Heart right ventricle (tissue), 16 donors: ENCODE results near the gene CCDC15. TPM values are rescaled to one million over a fixed set of nuclear protein-coding genes. Genes with fewer than 3 reads are reported as not detected.

Experiments used
- ATAC-seq, 8 donors: fragments of 200-7000 bp; cut with Tn5 transposase; one replicate each; pipeline ENCODE4 v1.9.1; 2020; ENCODE audit warnings: mild to moderate bottlenecking in 8 of 8, moderate library complexity in 8 of 8, moderate number of reproducible peaks in 1 of 8
- DNase-seq, 2 donors: peaks; one replicate each; pipeline ENCODE4 v3.0.0-alpha.2; 2020
- H3K27ac ChIP-seq, 10 donors: fragments of 200-600 bp; sonication (generic) in 2 of 10; one replicate each; pipeline versions ENCODE4 v1.5.0 to v1.8.0; 2020 to 2022; ENCODE audit warnings: mild to moderate bottlenecking in 3 of 10
- H3K27me3 ChIP-seq, 7 donors: fragments of 200-600 bp; one replicate each; pipeline ENCODE4 v1.8.0; 2021 to 2022; ENCODE audit warnings: mild to moderate bottlenecking in 2 of 7
- H3K36me3 ChIP-seq, 9 donors: fragments of 200-600 bp; sonication (generic) in 1 of 9; one replicate each; pipeline versions ENCODE4 v1.5.0 to v1.8.0; 2020 to 2022; ENCODE audit warnings: mild to moderate bottlenecking in 2 of 9
- H3K4me1 ChIP-seq, 9 donors: fragments of 200-600 bp; sonication (generic) in 1 of 9; one replicate each; pipeline versions ENCODE4 v1.5.0 to v1.8.0; 2020 to 2022; ENCODE audit warnings: mild to moderate bottlenecking in 4 of 9
- H3K4me3 ChIP-seq, 10 donors: fragments of 200-600 bp; sonication (generic) in 2 of 10; one replicate each; pipeline versions ENCODE4 v1.5.0 to v1.8.0; 2020 to 2022; ENCODE audit warnings: mild to moderate bottlenecking in 7 of 10, moderate library complexity in 2 of 10
- H3K9me3 ChIP-seq, 11 donors: fragments of 200-600 bp in 10 of 11; sonication (generic) in 2 of 11; one replicate each; pipeline versions ENCODE4 v1.5.0 to v1.8.0; 2013 to 2022; ENCODE audit warnings: mild to moderate bottlenecking in 2 of 11, control low read depth in 1 of 11, moderate library complexity in 1 of 11
- CTCF ChIP-seq, 9 donors: fragments of 200-600 bp; sonication (generic) in 2 of 9; IDR thresholded peaks; one replicate each; pipeline versions ENCODE4 v1.5.0 to v1.8.0; 2021 to 2022; ENCODE audit warnings: antibody characterized with exemption in 9 of 9, mild to moderate bottlenecking in 5 of 9, moderate library complexity in 1 of 9
- WGBS, 2 donors: extraction: QIAGEN DNeasy Blood & Tissue Kit; methylation state at CpG; one replicate each; pipeline ENCODE4 v1.1.7; 2013; ENCODE audit warnings: inconsistent platforms in 1 of 2; 5-methylcytosine and 5-hydroxymethylcytosine counted together
- intact Hi-C, 10 donors: fragments of 100-400 bp; cut with DNase I; formaldehyde crosslinking; loops; one replicate each; pipeline versions ENCODE4 v1.11.1 to v1.14.2; 2022
- polyA plus RNA-seq, 2 donors: library from polyadenylated mRNA; stranded (reverse); fragments of 200-250 nt; gene quantifications; one replicate each; pipeline ENCODE4 v1.2.3, GENCODE V29; 2013
- total RNA-seq, 10 donors: library from RNA; stranded (reverse); fragmentation: NEBNext Ultra II Directional in 3 of 10; extraction: Animal tissue kit (Norgen Biotek cat#: 25700) in 3 of 10; gene quantifications; one replicate each; pipeline versions ENCODE4 v1.2.1 to v1.2.4, GENCODE V29; 2021 to 2023
- donor health status: Arrhythmogenic right ventricular cardiomyopathy.
- donor health status: ischemic (EF 13 %, LVEDD 7.1; RV severe dilation, severe dysfunction).
- donor health status: healthy with polysubstance abuse.
- donor health status: DM: no; HTN: yes; CAD: no.
- donor health status: DM: no; HTN: no; CAD: no.
- donor health status: ischemic (EF 25% LVEDD 6.9; RV normal size, moderate dysfunction).
- donor health status: ischemic (EF 25% LVEDD 5.7; RV mildly dilated, moderate dysfunction).
- donor health status: healthy.
- donor health status: DM: yes; HTN: yes; CAD: no.
- donor health status: Ischemic cardiomyopathy.
- donor health status: ischemic (EF 35%, LVEDD 5.7; RV mildly dilated, moderate dysfunction).
- donor health status: nonischemic (EF 11% LVEDD 7.7; RV severe dilation, severe dysfunction).
- donor health status: DM: yes; HTN: yes; CAD: no.
- donor health status: PGD.
- donor health status: ischemic (EF 29% LVEDD 5.4; RV normal size, mild dysfunction).
- donor health status: nonischemic (EF 23%, LVEDD 6.1; RV moderate dilation, normal function).

CCDC15 gene
- total and polyA plus RNA-seq, 12 donors = 0.07 to 0.83 (median 0.20) TPM

- intact Hi-C loops = no loop called here
- no peak for ATAC-seq
- Histone ChIP-seq H3K4me1 (no peaks in the 10 kb centered on the region), H3K9me3 (peaks cover 0 to 4% (median 0%) of the 10 kb centered on the region in 11 donors), H3K4me3 (no peak overlapping the region), H3K36me3 (no peaks in the 10 kb centered on the region), H3K27me3 (no peaks in the 10 kb centered on the region), H3K27ac (no peak overlapping the region)
- no peak for DNase-seq
- WGBS, 2 donors = 83 to 86% methylated on average over 5 of the region's 5 CpGs
- no peak for TF ChIP-seq CTCF (IDR thresholded peaks at IDR 0.05)
These were observed 103.1 kb downstream of the CCDC15 start for GRCh38 chr11:125056931-125057692.

GRCh38 chr11:125057693-125058016 lies 103.7 kb downstream of the CCDC15 start:
- 91 to 93% methylated on average over 5 of the region's 5 CpGs for WGBS, 2 donors
- DNase-seq = no peak
- intact Hi-C loops = no loop called here

GRCh38 chr11:125061281-125061680 lies 107.3 kb downstream of the CCDC15 start:
- intact Hi-C loops = no loop called here
- TF ChIP-seq CTCF (IDR thresholded peaks at IDR 0.05) = no peak
- H3K4me3 ChIP-seq = no peak overlapping the region
- H3K27me3 ChIP-seq = peaks cover 0 to 29% (median 18%) of the 10 kb centered on the region in 7 donors
- H3K36me3 ChIP-seq = no peaks in the 10 kb centered on the region
- peaks cover 0 to 24% (median 9%) of the 10 kb centered on the region in 9 donors for H3K4me1 ChIP-seq
- WGBS, 2 donors = 60 to 62% methylated on average over 4 of the region's 4 CpGs
- DNase-seq = no peak
- H3K9me3 ChIP-seq = peaks cover 0 to under 1% (median 0%) of the 10 kb centered on the region in 11 donors
- no peak for ATAC-seq
- H3K27ac ChIP-seq = no peak overlapping the region

More at GRCh38 chr11:125057693-125058016, 103.7 kb downstream of the CCDC15 start:
- H3K36me3 ChIP-seq = no peaks in the 10 kb centered on the region
- H3K4me3 ChIP-seq = no peak overlapping the region
- H3K27me3 ChIP-seq = no peaks in the 10 kb centered on the region
- H3K27ac ChIP-seq = no peak overlapping the region
- ATAC-seq = no peak
- TF ChIP-seq CTCF (IDR thresholded peaks at IDR 0.05) = no peak
- H3K4me1 ChIP-seq = peaks cover 0 to 3% (median 0%) of the 10 kb centered on the region in 9 donors
- H3K9me3 ChIP-seq = peaks cover 0 to 4% (median 0%) of the 10 kb centered on the region in 11 donors

GRCh38 chr11:125062218-125062930 lies 108.4 kb downstream of the CCDC15 start:
- Histone ChIP-seq H3K27ac (peak overlapping the region in 7 of 10 donors; percentile 3 to 89 (median 57)), H3K4me3 (peak overlapping the region; percentile 33 to 81 (median 68)), H3K27me3 (peaks cover 0 to 38% (median 29%) of the 10 kb centered on the region in 7 donors), H3K36me3 (no peaks in the 10 kb centered on the region), H3K4me1 (peaks cover 0 to 24% (median 9%) of the 10 kb centered on the region in 9 donors), H3K9me3 (no peaks in the 10 kb centered on the region)
- peak; percentile 7 to 59 (median 16) for ATAC-seq
- no peak for DNase-seq
- WGBS, 2 donors = 45 to 46% methylated on average over 19 of the region's 19 CpGs
- intact Hi-C loops = no loop called here
- TF ChIP-seq CTCF (IDR thresholded peaks at IDR 0.05) = no peak
